GM12801 (cell line): Measurements from ENCODE around the gene AEBP1.

Experiments used
- TF ChIP-seq, protein P1 (sequence below): IDR thresholded peaks from one replicate; pipeline ENCODE4 v1.5.1; 2011; ENCODE audit warnings: control low read depth; ENCODE audit not compliant: insufficient read length; ENCODE audit errors: extremely low read depth

The AEBP1 gene

DNA sequence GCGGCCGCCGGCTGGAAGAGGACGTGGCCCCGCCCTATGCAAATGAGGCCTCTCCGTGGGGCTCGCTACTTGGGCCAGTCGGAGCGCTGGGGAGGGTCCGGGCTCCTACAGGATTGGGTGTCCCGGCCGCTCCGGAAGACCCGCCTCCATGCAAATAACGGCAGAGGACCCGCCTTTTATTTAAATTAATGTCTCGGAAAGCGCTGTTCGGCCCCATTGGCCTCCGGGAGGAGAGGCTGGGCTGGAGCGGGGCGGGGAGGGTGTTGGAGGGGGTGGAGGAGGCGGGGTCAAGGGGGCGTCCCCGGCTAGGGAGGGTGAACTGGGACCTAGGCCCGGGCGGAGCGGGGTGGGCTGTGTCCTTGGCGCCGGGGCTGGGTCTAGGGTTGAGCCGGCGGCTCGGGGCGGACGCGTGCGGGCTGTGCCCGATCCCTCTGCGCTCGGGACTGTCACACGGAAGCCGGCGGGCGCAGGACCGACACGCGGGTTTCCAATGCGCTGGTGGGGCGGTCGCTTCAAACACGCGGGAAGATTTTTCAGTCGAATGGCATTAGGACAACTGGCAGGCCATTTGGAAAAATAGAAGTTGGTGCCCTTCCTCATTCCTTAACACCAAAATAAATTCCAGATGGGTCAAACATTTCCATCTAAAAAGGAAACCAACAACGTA, 21.5 kb upstream of the AEBP1 start:
- TF ChIP-seq, protein P1, sequence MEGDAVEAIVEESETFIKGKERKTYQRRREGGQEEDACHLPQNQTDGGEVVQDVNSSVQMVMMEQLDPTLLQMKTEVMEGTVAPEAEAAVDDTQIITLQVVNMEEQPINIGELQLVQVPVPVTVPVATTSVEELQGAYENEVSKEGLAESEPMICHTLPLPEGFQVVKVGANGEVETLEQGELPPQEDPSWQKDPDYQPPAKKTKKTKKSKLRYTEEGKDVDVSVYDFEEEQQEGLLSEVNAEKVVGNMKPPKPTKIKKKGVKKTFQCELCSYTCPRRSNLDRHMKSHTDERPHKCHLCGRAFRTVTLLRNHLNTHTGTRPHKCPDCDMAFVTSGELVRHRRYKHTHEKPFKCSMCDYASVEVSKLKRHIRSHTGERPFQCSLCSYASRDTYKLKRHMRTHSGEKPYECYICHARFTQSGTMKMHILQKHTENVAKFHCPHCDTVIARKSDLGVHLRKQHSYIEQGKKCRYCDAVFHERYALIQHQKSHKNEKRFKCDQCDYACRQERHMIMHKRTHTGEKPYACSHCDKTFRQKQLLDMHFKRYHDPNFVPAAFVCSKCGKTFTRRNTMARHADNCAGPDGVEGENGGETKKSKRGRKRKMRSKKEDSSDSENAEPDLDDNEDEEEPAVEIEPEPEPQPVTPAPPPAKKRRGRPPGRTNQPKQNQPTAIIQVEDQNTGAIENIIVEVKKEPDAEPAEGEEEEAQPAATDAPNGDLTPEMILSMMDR = no peak

DNA sequence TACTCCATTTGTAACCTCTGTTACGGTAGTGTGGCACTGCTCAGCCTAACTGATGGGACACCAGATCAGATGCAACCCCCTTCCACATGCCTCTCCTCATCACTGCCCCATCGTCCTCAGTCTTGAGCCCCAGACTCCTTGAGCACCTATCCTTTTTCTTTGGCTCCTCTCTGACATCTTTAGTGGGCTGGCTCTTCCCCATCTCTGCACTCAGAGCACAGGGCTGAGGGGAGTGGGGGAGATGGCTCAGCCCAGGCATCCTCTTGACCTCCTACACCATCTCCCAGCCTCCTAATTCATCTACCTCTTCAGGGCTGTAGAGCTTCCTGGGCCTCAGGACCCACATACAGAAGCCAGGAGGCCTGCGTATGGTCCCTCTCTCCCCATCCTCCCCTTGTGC, 20.3 kb upstream of the AEBP1 start:
- TF ChIP-seq, protein P1 = no peak

DNA sequence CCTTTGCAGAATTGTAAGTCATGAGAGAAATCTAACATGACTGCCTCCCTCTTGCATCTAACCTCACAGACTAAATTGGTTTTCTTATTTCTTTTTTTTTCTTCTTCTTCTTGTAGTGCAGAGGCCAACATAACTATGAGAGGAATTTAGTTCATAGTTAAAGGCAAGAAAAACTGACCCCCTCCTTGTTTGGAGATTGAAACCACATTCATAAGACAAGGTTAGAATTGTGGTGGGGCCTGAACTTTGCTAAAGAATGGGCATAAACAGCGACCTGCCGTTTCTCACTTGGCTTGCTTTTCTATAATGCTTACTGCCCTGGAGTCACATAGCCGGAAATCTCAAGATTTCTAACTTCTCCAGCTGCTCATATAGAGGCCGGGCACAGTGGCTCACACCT, 19.4 kb upstream of the AEBP1 start:
- TF ChIP-seq, protein P1 = no peak

DNA sequence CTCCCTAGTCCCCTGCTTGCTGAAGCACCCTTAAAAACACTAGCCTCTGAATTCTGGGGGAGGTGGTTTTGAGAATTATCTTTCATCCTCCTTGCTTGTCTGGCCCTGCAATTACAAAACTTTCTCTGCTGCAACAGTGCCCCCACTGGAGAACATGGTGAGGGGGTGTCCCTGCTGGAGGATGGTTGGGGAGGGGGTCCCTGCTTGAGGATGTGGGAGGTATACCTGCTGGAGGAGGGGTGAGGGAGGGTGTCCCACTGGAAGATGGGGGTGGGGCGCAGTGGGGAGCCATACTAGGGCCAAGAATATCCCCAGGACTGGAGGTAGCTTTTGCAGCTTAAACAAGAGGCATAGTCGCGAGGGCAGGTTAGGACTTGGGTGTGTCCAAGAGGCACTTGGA, 18.6 kb upstream of the AEBP1 start:
- TF ChIP-seq, protein P1 = no peak

DNA sequence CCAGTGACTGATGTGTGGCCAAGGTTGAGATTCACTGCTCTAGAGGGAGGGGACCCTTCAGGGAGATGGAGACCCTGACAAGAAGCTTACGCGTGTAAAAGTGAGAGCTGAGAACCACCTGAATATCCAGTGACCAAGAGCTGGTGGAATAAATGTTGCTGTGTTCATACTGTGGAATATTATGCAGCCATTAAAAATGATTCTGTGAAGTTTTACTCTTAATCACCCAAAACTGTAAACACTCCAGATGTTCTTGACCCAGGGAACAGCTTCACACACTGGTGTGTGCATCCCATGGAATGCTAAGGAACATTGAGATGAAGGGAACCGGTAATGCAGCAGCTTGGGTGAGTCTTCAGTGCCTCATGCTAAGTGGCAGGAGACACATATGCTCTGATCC, 17.5 kb upstream of the AEBP1 start:
- TF ChIP-seq, protein P1 = no peak

DNA sequence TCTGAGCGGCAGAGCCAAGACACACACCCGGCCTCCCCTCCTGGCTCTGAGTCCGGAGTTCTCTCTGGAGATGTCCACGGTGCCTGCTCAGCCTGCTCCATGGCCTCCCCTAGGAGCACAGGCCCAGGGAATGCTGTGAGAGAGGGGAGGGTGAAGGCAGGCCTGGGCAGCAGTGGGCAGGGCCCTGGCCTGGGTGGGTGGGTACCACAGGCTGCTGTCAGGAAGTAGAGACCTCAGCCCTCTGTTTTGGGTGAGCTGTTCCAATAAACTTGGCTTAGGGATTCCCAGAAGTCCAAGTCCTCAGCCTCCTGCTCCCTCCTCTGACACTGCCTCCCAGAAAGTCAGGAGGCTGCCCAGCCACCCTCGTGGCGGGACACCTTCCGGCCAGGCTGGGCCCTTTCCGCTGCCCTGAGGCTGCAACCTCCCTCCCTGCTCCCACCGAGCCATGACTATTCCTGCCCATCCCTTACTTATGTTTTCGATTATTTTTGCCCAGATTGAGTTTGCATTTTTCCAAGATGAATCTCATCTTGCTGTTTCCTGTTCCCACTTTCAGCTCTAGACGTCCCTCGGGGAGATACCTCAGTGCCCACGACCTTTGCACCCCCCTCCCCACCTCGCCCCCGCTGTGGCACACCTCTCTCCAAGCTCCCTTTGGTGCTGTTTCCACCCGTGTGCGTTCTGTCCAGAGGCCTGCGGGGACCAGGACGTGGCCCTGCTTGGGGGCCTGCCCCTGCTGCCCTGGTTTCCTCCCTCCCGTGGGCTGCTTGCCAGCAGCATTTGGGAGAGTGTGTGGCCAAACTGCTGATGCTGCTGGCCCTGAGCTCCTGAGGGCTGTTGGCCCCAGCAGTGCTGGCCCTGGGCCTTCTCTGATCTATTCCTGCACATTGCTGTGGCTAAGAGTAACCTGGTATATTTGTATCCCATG, 16.0 kb upstream of the AEBP1 start:
- TF ChIP-seq, protein P1 = no peak

DNA sequence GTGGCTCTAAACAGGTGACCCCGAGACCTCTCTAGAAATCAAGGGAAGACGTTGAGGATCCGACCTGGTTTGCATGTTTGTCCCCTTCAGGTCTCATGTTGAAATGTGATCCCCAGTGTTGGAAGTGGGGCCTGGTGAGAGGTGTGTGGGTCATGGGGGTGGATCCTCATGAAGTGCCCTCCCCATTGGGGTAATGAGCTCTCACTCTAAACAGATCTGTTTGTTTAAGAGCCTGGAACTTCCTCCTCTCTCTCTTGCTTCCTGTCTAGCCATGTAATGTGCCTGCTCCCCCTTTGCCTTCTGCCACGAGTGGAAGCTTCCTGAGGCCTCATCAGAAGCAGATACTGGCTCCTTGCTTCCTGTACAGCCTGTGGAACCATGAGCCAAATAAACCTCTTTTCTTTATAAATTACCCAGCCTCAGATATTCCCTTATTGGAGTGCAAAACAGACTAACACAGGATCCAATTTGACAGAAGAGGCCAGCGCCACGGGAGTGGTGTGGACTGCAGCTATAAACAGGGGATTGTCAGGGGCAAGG, 11.0 kb upstream of the AEBP1 start:
- TF ChIP-seq, protein P1 = no peak
